ENCODE measurements around the gene SENP7. TPM values are rescaled to one million over a fixed set of nuclear protein-coding genes. Genes with fewer than 3 reads are reported as not detected.

The SENP7 gene
- total and polyA plus RNA-seq, 12 donors, result 3.6 to 18.9 (median 10.0) TPM

DNA sequence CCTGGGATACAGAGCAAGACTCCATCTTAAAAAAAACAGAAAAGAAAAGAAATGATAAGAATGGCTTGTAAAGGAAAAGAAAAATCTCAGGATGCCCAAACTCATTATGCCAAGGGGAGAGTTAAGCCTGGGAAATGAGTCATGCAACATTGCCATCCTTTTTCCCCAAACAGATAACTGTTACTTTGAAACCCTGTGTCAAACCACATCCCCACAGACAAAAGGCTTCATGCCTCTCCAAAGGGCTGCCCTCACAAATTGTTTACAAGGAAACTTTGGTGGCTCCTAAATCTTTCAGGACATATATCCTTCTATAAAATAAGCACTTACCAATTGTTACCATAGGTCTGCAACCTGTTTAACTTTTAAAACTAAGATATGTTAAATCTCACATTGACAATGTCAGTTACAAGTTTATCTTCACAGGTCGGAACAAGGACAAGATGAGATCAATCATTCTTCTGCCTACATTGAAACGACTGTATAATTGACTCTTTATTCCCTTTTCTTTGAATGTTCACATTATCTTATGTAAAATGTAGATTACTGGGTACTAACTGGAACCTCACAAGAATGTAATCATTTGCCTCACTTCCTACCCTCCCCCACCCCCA, 18.6 kb upstream of the SENP7 start:
- DNase-seq, result no peak
- Histone ChIP-seq H3K36me3 (no peaks in the 10 kb centered on the region), H3K4me1 (peaks cover 0 to 7% (median 0%) of the 10 kb centered on the region in 9 donors), H3K9me3 (peaks cover 0 to 3% (median 0%) of the 10 kb centered on the region in 11 donors), H3K27ac (no peak overlapping the region), H3K27me3 (no peaks in the 10 kb centered on the region), H3K4me3 (no peak overlapping the region)
- intact Hi-C loops (cut with DNase I), result no loop called here
- no peak for TF ChIP-seq CTCF (IDR thresholded peaks at IDR 0.05)
- no peak for ATAC-seq
- WGBS, 2 donors, result 38 to 39% methylated on average over 2 of the region's 2 CpGs

- H3K27ac ChIP-seq, result no peak overlapping the region
- no peaks in the 10 kb centered on the region for H3K27me3 ChIP-seq
- no peak for TF ChIP-seq CTCF (IDR thresholded peaks at IDR 0.05)
- peaks cover 0 to 7% (median 0%) of the 10 kb centered on the region in 9 donors for H3K4me1 ChIP-seq
- H3K4me3 ChIP-seq, result no peak overlapping the region
- ATAC-seq (no peak), DNase-seq (no peak)
- no peaks in the 10 kb centered on the region for H3K36me3 ChIP-seq
- 48 to 55% methylated on average over 2 of the region's 2 CpGs for whole genome bisulfite sequencing, 2 donors
- intact Hi-C loops (cut with DNase I), result no loop called here
- H3K9me3 ChIP-seq, result peaks cover 0 to 3% (median 0%) of the 10 kb centered on the region in 11 donors
Observed at GRCh38 chr3:101530686-101531047, 17.7 kb upstream of the SENP7 start.

GRCh38 chr3:101529816-101530685, 17.0 kb upstream of the SENP7 start:
- intact Hi-C loops (cut with DNase I), result no loop called here
- DNase-seq (no peak), ATAC-seq (no peak)
- WGBS, 2 donors, result 76 to 82% methylated on average over 4 of the region's 4 CpGs
- Histone ChIP-seq H3K27ac (no peak overlapping the region), H3K27me3 (no peaks in the 10 kb centered on the region), H3K4me1 (peaks cover 0 to 7% (median 0%) of the 10 kb centered on the region in 9 donors), H3K4me3 (no peak overlapping the region), H3K36me3 (no peaks in the 10 kb centered on the region), H3K9me3 (peaks cover 0 to 9% (median 0%) of the 10 kb centered on the region in 11 donors)
- no peak for TF ChIP-seq CTCF (IDR thresholded peaks at IDR 0.05)

- H3K36me3 ChIP-seq, result no peaks in the 10 kb centered on the region
- intact Hi-C loops (cut with DNase I), result no loop called here
- H3K27me3 ChIP-seq, result no peaks in the 10 kb centered on the region
- H3K9me3 ChIP-seq, result peaks cover 0 to 10% (median 0%) of the 10 kb centered on the region in 11 donors
- no peak overlapping the region for H3K27ac ChIP-seq
- H3K4me1 ChIP-seq, result no peaks in the 10 kb centered on the region
- WGBS, 2 donors, result 43 to 53% methylated on average over 1 of the region's 1 CpG
- DNase-seq, result no peak
- ATAC-seq, result no peak
- no peak overlapping the region for H3K4me3 ChIP-seq
- no peak for TF ChIP-seq CTCF (IDR thresholded peaks at IDR 0.05)
Observed at GRCh38 chr3:101527906-101528305, 14.9 kb upstream of the SENP7 start.
